Body of pancreas (tissue), 4 donors: ENCODE results near the gene BRCA1. TPM values are rescaled to one million over a fixed set of nuclear protein-coding genes. Genes with fewer than 3 reads are reported as not detected.

Source experiments
- ATAC-seq: fragments of 150-250 bp; one replicate; pipeline ENCODE4 v1.9.1; 2016
- DNase-seq, 4 donors: peaks; one replicate each; pipeline ENCODE4 v3.0.0-alpha.2; 2019
- H3K27ac ChIP-seq, 4 donors: fragments of 200-600 bp; sonication (generic); 1 replicate in 3 of 4; 2 replicates in 1 of 4; pipeline versions ENCODE4 v1.5.1 to v1.6.1; 2016 to 2019; ENCODE audit warnings: mild to moderate bottlenecking in 1 of 4, mixed read lengths in 1 of 4, moderate library complexity in 1 of 4
- H3K27me3 ChIP-seq, 2 donors: fragments of 200-600 bp; sonication (generic); one replicate each; pipeline ENCODE4 v1.6.0; 2016; ENCODE audit warnings: mild to moderate bottlenecking in 1 of 2
- H3K36me3 ChIP-seq, 2 donors: fragments of 200-600 bp; sonication (generic); replicated peaks in 1 of 2; 2 replicates each; pipeline ENCODE4 v1.5.1; 2016; ENCODE audit warnings: low read depth in 2 of 2; ENCODE audit not compliant: insufficient read depth in 1 of 2
- H3K4me1 ChIP-seq: fragments of 200-600 bp; sonication (generic); one replicate; pipeline ENCODE4 v1.6.0; 2016
- H3K4me3 ChIP-seq, 2 donors: fragments of 200-600 bp; sonication (generic); 1 replicate in 1 of 2; 2 replicates in 1 of 2; pipeline ENCODE4 v1.5.1; 2016 to 2019
- H3K9me3 ChIP-seq, 3 donors: fragments of 200-600 bp; sonication (generic); 1 replicate in 2 of 3; 2 replicates in 1 of 3; pipeline ENCODE4 v1.5.1; 2016
- CTCF ChIP-seq, 7 experiments: fragments of 450-650 bp in 4 of 7; fragments of 200-600 bp in 3 of 7; sonication (generic) in 3 of 7; IDR thresholded peaks; one replicate each; pipeline ENCODE4 v1.5.1; 2016 to 2019; ENCODE audit warnings: antibody characterized with exemption in 7 of 7
- POLR2A ChIP-seq, 3 donors: fragments of 450-650 bp; IDR thresholded peaks; one replicate each; pipeline ENCODE4 v1.6.1; 2016; ENCODE audit warnings: antibody characterized with exemption in 3 of 3, mild to moderate bottlenecking in 2 of 3
- WGBS, 2 donors: methylation state at CpG; one replicate each; pipeline ENCODE4 v1.1.5; 2017; 5-methylcytosine and 5-hydroxymethylcytosine counted together
- intact Hi-C: fragments of 100-400 bp; cut with DNase I; formaldehyde crosslinking; loops from one replicate; pipeline ENCODE4 v1.15.1; 2023
- total RNA-seq, 2 donors: library from RNA; depleted of rRNA; stranded (reverse); fragments of >200 nt; gene quantifications; one replicate each; pipeline ENCODE4 v1.1.0, GENCODE V29; 2016

BRCA1 gene
- total RNA-seq, 2 donors from 2014 or later, result 2.6 to 7.6 TPM

- Histone ChIP-seq H3K4me3 (no peak overlapping the region), H3K27me3 (no peaks in the 10 kb centered on the region), H3K4me1 (peaks cover 14% of the 10 kb centered on the region), H3K9me3 (no peaks in the 10 kb centered on the region), H3K27ac (no peak overlapping the region), H3K36me3 (no peaks in the 10 kb centered on the region)
- ATAC-seq (no peak), DNase-seq (no peak)
- WGBS, 2 donors, result 73 to 85% methylated on average over 7 to 11 of the region's 12 CpGs
- intact Hi-C loops, result loop anchor here (10.0 kb wide), 1 partner anchor 331 kb away; no protein-coding TSS in a partner anchor
- TF ChIP-seq POLR2A (IDR thresholded peaks at IDR 0.05) (no peak), CTCF (IDR thresholded peaks at IDR 0.05) (no peak)
These were observed 111.0 kb downstream of the BRCA1 start for GRCh38 chr17:43014020-43014648.

- intact Hi-C loops, result loop anchor here (10.0 kb wide), 1 partner anchor 332 kb away; no protein-coding TSS in a partner anchor
- TF ChIP-seq CTCF (IDR thresholded peaks at IDR 0.05) (no peak), POLR2A (IDR thresholded peaks at IDR 0.05) (no peak)
- Histone ChIP-seq H3K27ac (no peak overlapping the region), H3K4me1 (peaks cover 17% of the 10 kb centered on the region), H3K9me3 (no peaks in the 10 kb centered on the region), H3K27me3 (no peaks in the 10 kb centered on the region), H3K36me3 (no peaks in the 10 kb centered on the region), H3K4me3 (no peak overlapping the region)
- ATAC-seq (no peak), DNase-seq (no peak)
- WGBS, 2 donors, result 77 to 87% methylated on average over 4 to 8 of the region's 8 CpGs
These were observed 111.9 kb downstream of the BRCA1 start for GRCh38 chr17:43013296-43013695.

GRCh38 chr17:43011728-43012472 is 113.3 kb downstream of the BRCA1 start:
- 56 to 64% methylated on average over 11 to 15 of the region's 15 CpGs for WGBS, 2 donors
- H3K36me3 ChIP-seq, result no peaks in the 10 kb centered on the region
- H3K27me3 ChIP-seq, result no peaks in the 10 kb centered on the region
- no peak for ATAC-seq
- intact Hi-C loops, result loop anchor here (10.0 kb wide), 1 partner anchor 333 kb away; no protein-coding TSS in a partner anchor
- peak overlapping the region in 3 of 4 donors; percentile 8 to 73 (median 14) for H3K27ac ChIP-seq
- TF ChIP-seq CTCF (IDR thresholded peaks at IDR 0.05) (no peak), POLR2A (IDR thresholded peaks at IDR 0.05) (no peak)
- no peak overlapping the region for H3K4me3 ChIP-seq
- DNase-seq, result no peak
- no peaks in the 10 kb centered on the region for H3K9me3 ChIP-seq
- H3K4me1 ChIP-seq, result peaks cover 24% of the 10 kb centered on the region

GRCh38 chr17:43010667-43011308 is 114.4 kb downstream of the BRCA1 start:
- TF ChIP-seq CTCF (IDR thresholded peaks at IDR 0.05), result no peak
- no peak for TF ChIP-seq POLR2A (IDR thresholded peaks at IDR 0.05)
- DNase-seq (peak in 3 of 4 donors; percentile 46 to 61 (median 49)), ATAC-seq (peak; percentile 25)
- intact Hi-C loops, result loop anchor here (10.0 kb wide), 1 partner anchor 334 kb away; no protein-coding TSS in a partner anchor
- WGBS, 2 donors, result 71 to 72% methylated on average over 5 of the region's 5 CpGs
- H3K27ac ChIP-seq, result peak overlapping the region in 3 of 4 donors; percentile 8 to 73 (median 44)
- no peaks in the 10 kb centered on the region for H3K27me3 ChIP-seq
- no peak overlapping the region for H3K4me3 ChIP-seq
- peaks cover 30% of the 10 kb centered on the region for H3K4me1 ChIP-seq
- H3K36me3 ChIP-seq, result no peaks in the 10 kb centered on the region
- H3K9me3 ChIP-seq, result no peaks in the 10 kb centered on the region
